WI38 (cell line): ENCODE data around the gene CLSTN2.

Experiments
- H3K4me3 ChIP-seq: 2 replicates; pipeline ENCODE4 v1.5.1; 2011; ENCODE audit warnings: low read depth, mild to moderate bottlenecking, control low read depth, low read length
- CTCF ChIP-seq: IDR thresholded peaks from 2 replicates; pipeline ENCODE4 v1.5.1; 2012; ENCODE audit warnings: low read depth, mild to moderate bottlenecking, control low read depth, low read length

CLSTN2 gene

DNA sequence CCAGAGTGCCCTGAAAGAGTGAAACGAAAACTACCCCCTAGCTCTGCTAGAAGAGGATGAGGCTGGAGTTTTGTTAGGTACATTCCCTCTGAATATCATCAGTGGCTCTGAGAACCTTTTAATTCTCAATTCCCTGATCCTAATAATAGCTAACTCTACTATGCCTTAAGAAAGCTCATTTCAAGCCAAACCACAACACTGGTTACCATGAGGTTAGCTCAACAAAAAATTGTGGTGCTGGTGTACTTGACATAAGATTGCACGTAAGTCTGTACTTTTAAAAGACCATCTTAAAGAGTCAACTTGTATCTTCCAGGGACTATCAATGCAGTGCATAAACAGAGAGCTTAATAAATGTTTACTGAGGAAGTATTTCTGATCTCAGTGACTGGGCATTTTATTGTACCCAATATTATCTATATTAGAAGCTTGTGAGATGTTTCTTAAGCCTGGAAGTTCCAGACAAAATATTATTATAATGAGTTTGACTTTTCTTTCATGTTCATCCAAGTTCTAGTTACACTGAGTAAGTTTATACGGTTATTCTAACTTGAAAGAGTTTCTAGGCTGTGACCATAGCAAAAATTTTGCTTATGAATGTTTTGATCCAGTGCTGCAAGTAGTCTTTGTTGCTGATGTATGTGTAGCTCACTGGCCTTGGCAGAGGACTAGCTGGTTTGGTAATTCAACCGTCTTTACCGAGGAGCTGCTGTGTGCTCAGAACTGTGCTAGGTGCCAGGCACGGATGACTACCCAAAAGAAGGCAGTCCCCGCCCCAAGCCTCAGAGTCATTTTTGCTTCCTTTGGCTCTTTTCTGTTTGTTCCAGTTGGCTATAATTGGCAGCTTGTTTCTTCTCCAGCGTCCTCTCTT lies 408.5 kb downstream of the CLSTN2 start:
- TF ChIP-seq CTCF, result no peak
- H3K4me3 ChIP-seq, result no peak overlapping the region

DNA sequence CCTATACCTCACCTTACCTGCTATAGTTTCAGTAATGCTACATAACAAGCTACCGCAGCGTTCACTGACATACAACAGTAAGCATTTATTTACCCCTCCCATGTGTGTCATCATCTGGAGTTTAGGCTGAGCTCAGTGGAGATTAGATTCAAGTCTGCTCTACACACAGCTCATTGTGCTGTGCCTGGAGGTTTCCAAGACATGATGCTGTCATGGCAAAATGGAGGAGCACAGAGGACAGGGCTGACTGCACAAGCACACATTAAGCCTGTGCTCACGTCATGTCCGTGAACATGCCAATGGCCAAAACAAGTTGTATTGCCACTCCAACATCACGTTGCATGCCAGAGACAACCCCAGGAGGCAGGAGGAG lies 409.1 kb downstream of the CLSTN2 start:
- TF ChIP-seq CTCF, result no peak
- no peak overlapping the region for H3K4me3 ChIP-seq

GRCh38 chr3:140344601-140345205 lies 409.7 kb downstream of the CLSTN2 start:
- H3K4me3 ChIP-seq, result no peak overlapping the region
- no peak for TF ChIP-seq CTCF

- no peak overlapping the region for H3K4me3 ChIP-seq
- no peak for TF ChIP-seq CTCF
These were observed 412.2 kb downstream of the CLSTN2 start for GRCh38 chr3:140347151-140347550.

DNA sequence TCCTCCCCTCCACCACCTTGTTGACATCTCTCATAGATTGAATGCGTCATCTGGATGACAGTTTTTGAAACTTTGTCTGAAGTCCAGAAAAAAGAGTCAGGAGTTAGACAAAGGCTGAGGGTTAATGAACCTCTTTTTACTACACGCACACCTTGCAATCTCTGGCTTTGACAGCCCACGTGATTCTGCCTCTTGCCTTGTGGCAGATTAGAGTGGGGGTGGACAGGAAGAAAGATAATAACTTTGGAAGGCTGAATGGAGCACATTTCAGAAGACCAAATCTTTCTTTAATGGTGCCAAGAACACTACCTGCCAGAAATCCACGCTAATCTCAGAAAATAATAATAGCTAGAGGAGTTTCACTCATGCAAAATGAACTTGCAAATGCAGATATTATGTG lies 415.0 kb downstream of the CLSTN2 start:
- H3K4me3 ChIP-seq, result no peak overlapping the region
- no peak for TF ChIP-seq CTCF

GRCh38 chr3:140351466-140351865 lies 416.5 kb downstream of the CLSTN2 start:
- no peak overlapping the region for H3K4me3 ChIP-seq
- no peak for TF ChIP-seq CTCF

- TF ChIP-seq CTCF, result no peak
- H3K4me3 ChIP-seq, result no peak overlapping the region
These were observed 420.5 kb downstream of the CLSTN2 start for GRCh38 chr3:140355481-140355880.
